Measurements from ENCODE around the gene LRRC27.
"Not testable (repeated sequence)": the region's sequence is repeated elsewhere in the genome, so short reads cannot be mapped to it uniquely, and the experiment has no call there.

LRRC27 gene

GRCh38 chr10:132301371-132302330 is 30.3 kb upstream of the LRRC27 start:
- FAIRE-seq = no peak

GRCh38 chr10:132302421-132303310 is 29.3 kb upstream of the LRRC27 start:
- no peak for FAIRE-seq

GRCh38 chr10:132303361-132304115 is 28.5 kb upstream of the LRRC27 start:
- no peak for FAIRE-seq

- no peak for FAIRE-seq
Measured at GRCh38 chr10:132304756-132305509, 27.1 kb upstream of the LRRC27 start.

GRCh38 chr10:132305654-132306342 is 26.2 kb upstream of the LRRC27 start:
- no peak for FAIRE-seq

GRCh38 chr10:132306343-132306685 is 25.7 kb upstream of the LRRC27 start:
- FAIRE-seq = no peak

- FAIRE-seq = no peak
Measured at GRCh38 chr10:132306864-132307751, 24.9 kb upstream of the LRRC27 start.

GRCh38 chr10:132307823-132308586 is 24.0 kb upstream of the LRRC27 start, which contains the start of gene STK32C:
STK32C (minus strand) TSS chr10:132307950; CDS start chr10:132307833, 117 bp downstream.
- FAIRE-seq = no peak

GRCh38 chr10:132308587-132309470 is 23.2 kb upstream of the LRRC27 start:
- no peak for FAIRE-seq

GRCh38 chr10:132309471-132309865 is 22.5 kb upstream of the LRRC27 start:
- FAIRE-seq = no peak

- no peak for FAIRE-seq
Measured at GRCh38 chr10:132309879-132310591, 22.0 kb upstream of the LRRC27 start.

- no peak for FAIRE-seq
Measured at GRCh38 chr10:132310701-132311337, 21.2 kb upstream of the LRRC27 start.

GRCh38 chr10:132311338-132311939 is 20.6 kb upstream of the LRRC27 start:
- FAIRE-seq = no peak

- FAIRE-seq = no peak
Measured at GRCh38 chr10:132313305-132313704, 18.7 kb upstream of the LRRC27 start.

- FAIRE-seq = no peak
Measured at GRCh38 chr10:132313865-132314264, 18.1 kb upstream of the LRRC27 start.

GRCh38 chr10:132314336-132314735 is 17.7 kb upstream of the LRRC27 start:
- peak; percentile 25 for FAIRE-seq

GRCh38 chr10:132314881-132315280 is 17.1 kb upstream of the LRRC27 start:
- FAIRE-seq = not testable (repeated sequence)
